ENCODE data around the gene PLXNA2. TPM values are rescaled to one million over a fixed set of nuclear protein-coding genes. Genes with fewer than 3 reads are reported as not detected.

Gene PLXNA2
- total RNA-seq, 4 donors from 2014 or later, result 12.2 to 45.7 (median 21.8) TPM

DNA sequence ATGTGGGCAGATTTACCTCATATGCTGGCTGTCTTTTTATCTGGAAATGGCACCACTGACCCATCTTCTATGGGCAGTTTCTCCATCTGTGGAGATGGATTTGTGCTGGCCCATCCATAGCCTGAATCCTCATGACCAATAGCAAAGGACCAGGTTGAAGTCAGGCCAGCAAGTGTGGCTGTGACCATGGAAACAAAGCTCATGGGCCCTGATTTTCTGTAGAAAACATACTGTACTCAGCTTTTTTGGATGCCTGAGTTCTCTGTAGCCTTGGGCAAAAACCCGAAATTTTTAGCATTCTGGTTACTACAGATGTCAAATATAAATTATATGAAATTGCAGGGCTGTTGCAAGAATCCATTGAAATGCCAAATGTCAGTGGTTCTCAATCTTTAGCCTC is 155.0 kb downstream of the PLXNA2 start:
- no peak for TF ChIP-seq POLR2A (IDR thresholded peaks at IDR 0.05)
- TF ChIP-seq, protein P1, sequence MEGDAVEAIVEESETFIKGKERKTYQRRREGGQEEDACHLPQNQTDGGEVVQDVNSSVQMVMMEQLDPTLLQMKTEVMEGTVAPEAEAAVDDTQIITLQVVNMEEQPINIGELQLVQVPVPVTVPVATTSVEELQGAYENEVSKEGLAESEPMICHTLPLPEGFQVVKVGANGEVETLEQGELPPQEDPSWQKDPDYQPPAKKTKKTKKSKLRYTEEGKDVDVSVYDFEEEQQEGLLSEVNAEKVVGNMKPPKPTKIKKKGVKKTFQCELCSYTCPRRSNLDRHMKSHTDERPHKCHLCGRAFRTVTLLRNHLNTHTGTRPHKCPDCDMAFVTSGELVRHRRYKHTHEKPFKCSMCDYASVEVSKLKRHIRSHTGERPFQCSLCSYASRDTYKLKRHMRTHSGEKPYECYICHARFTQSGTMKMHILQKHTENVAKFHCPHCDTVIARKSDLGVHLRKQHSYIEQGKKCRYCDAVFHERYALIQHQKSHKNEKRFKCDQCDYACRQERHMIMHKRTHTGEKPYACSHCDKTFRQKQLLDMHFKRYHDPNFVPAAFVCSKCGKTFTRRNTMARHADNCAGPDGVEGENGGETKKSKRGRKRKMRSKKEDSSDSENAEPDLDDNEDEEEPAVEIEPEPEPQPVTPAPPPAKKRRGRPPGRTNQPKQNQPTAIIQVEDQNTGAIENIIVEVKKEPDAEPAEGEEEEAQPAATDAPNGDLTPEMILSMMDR (IDR thresholded peaks at IDR 0.05), result no peak
- Histone ChIP-seq H3K27ac (peak overlapping the region in 2 of 3 donors; percentile 79 to 81), H3K4me3 (replicated peaks in 1 of 3) (no peak overlapping the region), H3K36me3 (peaks cover 3 to 8% of the 10 kb centered on the region in 2 donors), H3K9me3 (no peaks in the 10 kb centered on the region), H3K4me1 (peaks cover 30 to 35% of the 10 kb centered on the region in 2 donors), H3K27me3 (no peaks in the 10 kb centered on the region)
- 76 to 79% methylated on average over 1 of the region's 1 CpG for WGBS, 2 donors
- intact Hi-C loops (cut with DNase I), result no loop called here
- no peak for DNase-seq

DNA sequence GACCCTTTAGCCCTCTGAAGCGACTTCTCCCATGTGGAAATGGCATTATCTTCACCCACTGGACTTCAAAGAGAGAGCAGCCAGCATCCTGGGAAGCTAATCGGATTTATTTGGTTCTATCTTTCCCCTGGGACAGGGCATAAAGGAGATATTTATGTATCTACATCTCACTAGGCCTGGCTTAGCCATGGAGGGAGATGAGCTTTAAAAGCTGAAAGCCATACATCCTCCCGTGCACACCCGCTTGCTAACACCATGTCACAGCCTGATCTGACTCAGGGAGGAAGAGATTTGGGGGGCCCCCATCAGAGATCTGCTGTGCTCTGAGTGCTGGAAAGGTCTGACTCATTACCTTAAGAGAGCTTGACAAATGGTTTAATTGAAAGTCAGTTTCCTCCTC is 155.9 kb downstream of the PLXNA2 start:
- no peaks in the 10 kb centered on the region for H3K27me3 ChIP-seq
- intact Hi-C loops (cut with DNase I), result no loop called here
- H3K36me3 ChIP-seq, result peaks cover 5 to 11% of the 10 kb centered on the region in 2 donors
- WGBS, 2 donors, result 90 to 98% methylated on average over 4 of the region's 4 CpGs
- H3K4me3 ChIP-seq (replicated peaks in 1 of 3), result no peak overlapping the region
- H3K27ac ChIP-seq, result peak overlapping the region in 1 of 3 donors; percentile 87
- DNase-seq, result no peak
- TF ChIP-seq, protein P1 (IDR thresholded peaks at IDR 0.05), result no peak
- TF ChIP-seq POLR2A (IDR thresholded peaks at IDR 0.05), result no peak
- peaks cover 30 to 35% of the 10 kb centered on the region in 2 donors for H3K4me1 ChIP-seq
- H3K9me3 ChIP-seq, result no peaks in the 10 kb centered on the region

DNA sequence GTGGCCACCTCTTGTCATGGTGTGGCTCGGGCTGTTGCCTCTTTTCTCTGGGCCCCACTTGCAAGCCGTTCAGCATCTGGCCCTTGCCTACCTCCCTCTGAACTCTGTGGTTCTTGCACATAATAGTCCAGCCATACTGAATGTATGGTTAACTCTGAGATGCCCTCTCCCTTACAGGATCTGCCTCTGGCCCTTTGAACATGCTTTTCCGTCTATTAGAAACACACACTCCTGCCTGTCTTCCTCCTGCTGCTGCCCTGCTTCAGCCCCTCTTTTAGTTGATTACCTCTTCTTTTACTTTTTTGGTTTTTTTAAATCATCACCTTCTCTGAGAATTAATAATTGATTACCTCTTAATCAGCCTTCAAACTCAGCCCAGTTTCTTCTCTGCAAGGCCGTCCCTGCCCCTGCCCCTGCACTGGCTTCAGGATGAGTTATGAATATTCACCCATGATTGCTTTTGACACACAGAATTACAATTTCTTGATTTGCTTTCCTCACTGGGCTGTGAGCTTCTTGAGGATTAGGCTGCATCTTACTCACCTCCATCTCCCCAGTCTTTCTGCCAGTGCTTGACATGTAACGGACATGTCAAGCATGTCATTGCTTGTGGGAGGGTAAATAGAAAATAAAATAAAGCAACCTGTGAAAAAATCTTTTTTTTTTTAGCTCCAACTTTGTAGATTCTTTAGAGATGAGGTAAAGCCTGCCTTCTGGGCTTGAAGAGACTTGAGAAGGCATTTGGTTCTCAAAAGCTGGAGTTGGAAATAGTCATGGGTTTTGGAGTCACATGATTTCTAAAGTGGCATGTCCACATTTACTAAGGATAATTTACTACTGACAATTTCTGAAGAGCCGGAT is 158.3 kb downstream of the PLXNA2 start:
- H3K4me1 ChIP-seq, result peaks cover 31 to 37% of the 10 kb centered on the region in 2 donors

DNA sequence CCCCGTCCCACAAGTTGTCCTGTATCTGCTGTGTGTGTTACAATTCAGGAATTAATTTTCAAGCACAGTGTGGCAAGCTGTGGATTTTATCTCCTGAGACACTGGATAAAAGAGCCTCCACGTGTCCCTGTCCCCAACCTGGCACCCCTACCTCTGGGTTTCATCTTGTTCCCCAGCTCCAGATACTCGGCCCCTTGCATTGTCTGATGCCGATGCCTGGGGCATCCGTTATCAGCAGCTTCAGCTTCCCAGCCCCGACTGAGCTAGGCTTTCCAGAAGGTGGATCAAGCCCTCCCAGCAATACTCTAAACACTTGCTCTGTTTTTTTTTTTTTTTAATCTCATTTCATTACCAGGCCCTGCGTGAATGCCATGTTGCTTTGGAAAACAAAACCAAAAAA is 159.4 kb downstream of the PLXNA2 start:
- Histone ChIP-seq H3K27me3 (no peaks in the 10 kb centered on the region), H3K4me1 (peaks cover 20 to 26% of the 10 kb centered on the region in 2 donors), H3K36me3 (peaks cover 5% of the 10 kb centered on the region in 2 donors), H3K4me3 (replicated peaks in 1 of 3) (no peak overlapping the region), H3K9me3 (no peaks in the 10 kb centered on the region), H3K27ac (no peak overlapping the region)
- TF ChIP-seq, protein P1 (IDR thresholded peaks at IDR 0.05), result no peak
- no peak for TF ChIP-seq POLR2A (IDR thresholded peaks at IDR 0.05)
- DNase-seq, result no peak
- intact Hi-C loops (cut with DNase I), result loop anchor here (5.0 kb wide), 1 partner anchor 57 kb away; no protein-coding TSS in a partner anchor
- WGBS, 2 donors, result 93 to 94% methylated on average over 7 of the region's 7 CpGs

More for the DNA sequence above, 158.3 kb downstream of the PLXNA2 start:
- Histone ChIP-seq H3K36me3 (peaks cover 5% of the 10 kb centered on the region in 2 donors), H3K27ac (peak overlapping the region; percentile 74 to 87 (median 78)), H3K27me3 (no peaks in the 10 kb centered on the region), H3K9me3 (no peaks in the 10 kb centered on the region), H3K4me3 (replicated peaks in 1 of 3) (no peak overlapping the region)
- WGBS, 2 donors, result 80 to 88% methylated on average over 6 of the region's 6 CpGs
- intact Hi-C loops (cut with DNase I), result no loop called here
- TF ChIP-seq POLR2A (IDR thresholded peaks at IDR 0.05), result no peak
- TF ChIP-seq, protein P1 (IDR thresholded peaks at IDR 0.05), result no peak
- no peak for DNase-seq

DNA sequence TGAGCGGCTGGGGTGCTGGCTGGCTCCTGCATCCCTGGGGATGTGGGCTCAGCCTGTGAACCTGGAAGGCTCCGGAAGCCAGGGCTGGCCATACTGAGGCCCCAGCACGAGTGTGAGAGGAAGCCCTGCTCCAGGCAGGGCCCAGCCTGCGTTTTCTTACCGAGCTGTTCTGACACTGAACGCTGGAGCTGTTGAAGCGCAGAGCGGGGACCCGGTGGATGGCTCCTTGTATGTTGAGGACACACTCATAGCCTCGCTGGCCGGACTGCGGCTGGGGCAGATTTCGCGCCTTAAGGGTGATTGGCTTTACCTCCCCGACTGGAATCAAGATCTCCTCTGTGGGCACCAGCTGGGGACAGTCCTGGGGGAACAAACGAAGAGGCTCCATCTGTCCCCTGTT is 160.0 kb downstream of the PLXNA2 start:
- DNase-seq, result no peak
- H3K4me1 ChIP-seq, result peaks cover 18 to 23% of the 10 kb centered on the region in 2 donors
- WGBS, 2 donors, result 92 to 97% methylated on average over 6 to 16 of the region's 16 CpGs
- H3K27me3 ChIP-seq, result no peaks in the 10 kb centered on the region
- no peak overlapping the region for H3K27ac ChIP-seq
- intact Hi-C loops (cut with DNase I), result loop anchor here (5.0 kb wide), 1 partner anchor 57 kb away; no protein-coding TSS in a partner anchor
- H3K4me3 ChIP-seq (replicated peaks in 1 of 3), result no peak overlapping the region
- H3K9me3 ChIP-seq, result no peaks in the 10 kb centered on the region
- TF ChIP-seq POLR2A (IDR thresholded peaks at IDR 0.05), result no peak
- TF ChIP-seq, protein P1 (IDR thresholded peaks at IDR 0.05), result no peak
- H3K36me3 ChIP-seq, result peaks cover 5% of the 10 kb centered on the region in 2 donors
